ENCODE measurements around the gene KCTD20. TPM values are rescaled to one million over a fixed set of nuclear protein-coding genes. Genes with fewer than 3 reads are reported as not detected.

Gene KCTD20
- total RNA-seq, 1 donor from 2014 or later: 62.4 TPM

GRCh38 chr6:36506611-36507010 is 63.8 kb downstream of the KCTD20 start:
- intact Hi-C loops (cut with micrococcal nuclease): no loop called here

GRCh38 chr6:36508532-36508931 is 65.7 kb downstream of the KCTD20 start:
- intact Hi-C loops (cut with micrococcal nuclease): no loop called here
- H3K4me3 Mint-ChIP-seq: no peak overlapping the region
- H3K4me1 Mint-ChIP-seq (ENCODE audit: low read depth): peaks cover 10% of the 10 kb centered on the region
- DNase-seq (ENCODE audit: low spot score): no peak
- no peak overlapping the region for H3K27ac Mint-ChIP-seq
- no peaks in the 10 kb centered on the region for H3K9me3 Mint-ChIP-seq
- H3K36me3 Mint-ChIP-seq (ENCODE audit: low read depth): peaks cover 41% of the 10 kb centered on the region
- no peaks in the 10 kb centered on the region for H3K27me3 Mint-ChIP-seq (ENCODE audit: insufficient read depth)

More at GRCh38 chr6:36506611-36507010, 63.8 kb downstream of the KCTD20 start:
- DNase-seq (ENCODE audit: low spot score): no peak
- H3K4me1 Mint-ChIP-seq (ENCODE audit: low read depth): peaks cover 10% of the 10 kb centered on the region
- no peak overlapping the region for H3K27ac Mint-ChIP-seq
- no peaks in the 10 kb centered on the region for H3K9me3 Mint-ChIP-seq
- no peaks in the 10 kb centered on the region for H3K27me3 Mint-ChIP-seq (ENCODE audit: insufficient read depth)
- H3K36me3 Mint-ChIP-seq (ENCODE audit: low read depth): peaks cover 41% of the 10 kb centered on the region
- H3K4me3 Mint-ChIP-seq: no peak overlapping the region

- Mint-ChIP-seq H3K36me3 (ENCODE audit: low read depth) (peaks cover 45% of the 10 kb centered on the region), H3K27ac (no peak overlapping the region), H3K27me3 (ENCODE audit: insufficient read depth) (no peaks in the 10 kb centered on the region), H3K4me1 (ENCODE audit: low read depth) (peaks cover 14% of the 10 kb centered on the region), H3K9me3 (no peaks in the 10 kb centered on the region), H3K4me3 (no peak overlapping the region)
- DNase-seq (ENCODE audit: low spot score): no peak
- intact Hi-C loops (cut with micrococcal nuclease): no loop called here
These were observed 67.6 kb downstream of the KCTD20 start for GRCh38 chr6:36510365-36510764.

- no peaks in the 10 kb centered on the region for H3K9me3 Mint-ChIP-seq
- H3K36me3 Mint-ChIP-seq (ENCODE audit: low read depth): peaks cover 46% of the 10 kb centered on the region
- H3K27me3 Mint-ChIP-seq (ENCODE audit: insufficient read depth): no peaks in the 10 kb centered on the region
- intact Hi-C loops (cut with micrococcal nuclease): no loop called here
- H3K4me1 Mint-ChIP-seq (ENCODE audit: low read depth): peaks cover 28% of the 10 kb centered on the region
- DNase-seq (ENCODE audit: low spot score): no peak
- no peak overlapping the region for H3K4me3 Mint-ChIP-seq
- no peak overlapping the region for H3K27ac Mint-ChIP-seq
These were observed 72.0 kb downstream of the KCTD20 start for GRCh38 chr6:36514554-36515456.

- intact Hi-C loops (cut with micrococcal nuclease): no loop called here
- Mint-ChIP-seq H3K9me3 (no peaks in the 10 kb centered on the region), H3K36me3 (ENCODE audit: low read depth) (peaks cover 54% of the 10 kb centered on the region), H3K4me3 (no peak overlapping the region), H3K4me1 (ENCODE audit: low read depth) (peaks cover 34% of the 10 kb centered on the region), H3K27me3 (ENCODE audit: insufficient read depth) (no peaks in the 10 kb centered on the region), H3K27ac (no peak overlapping the region)
- no peak for DNase-seq (ENCODE audit: low spot score)
These were observed 73.0 kb downstream of the KCTD20 start for GRCh38 chr6:36515844-36516243.

- intact Hi-C loops (cut with micrococcal nuclease): no loop called here
- H3K4me1 Mint-ChIP-seq (ENCODE audit: low read depth): peaks cover 34% of the 10 kb centered on the region
- H3K27ac Mint-ChIP-seq: no peak overlapping the region
- peaks cover 56% of the 10 kb centered on the region for H3K36me3 Mint-ChIP-seq (ENCODE audit: low read depth)
- H3K4me3 Mint-ChIP-seq: no peak overlapping the region
- no peak for DNase-seq (ENCODE audit: low spot score)
- no peaks in the 10 kb centered on the region for H3K9me3 Mint-ChIP-seq
- H3K27me3 Mint-ChIP-seq (ENCODE audit: insufficient read depth): no peaks in the 10 kb centered on the region
These were observed 73.8 kb downstream of the KCTD20 start for GRCh38 chr6:36516559-36516958.

- H3K4me3 Mint-ChIP-seq: no peak overlapping the region
- H3K4me1 Mint-ChIP-seq (ENCODE audit: low read depth): peaks cover 34% of the 10 kb centered on the region
- no peak overlapping the region for H3K27ac Mint-ChIP-seq
- H3K9me3 Mint-ChIP-seq: no peaks in the 10 kb centered on the region
- no peaks in the 10 kb centered on the region for H3K27me3 Mint-ChIP-seq (ENCODE audit: insufficient read depth)
- peaks cover 57% of the 10 kb centered on the region for H3K36me3 Mint-ChIP-seq (ENCODE audit: low read depth)
- intact Hi-C loops (cut with micrococcal nuclease): no loop called here
- no peak for DNase-seq (ENCODE audit: low spot score)
These were observed 74.2 kb downstream of the KCTD20 start for GRCh38 chr6:36516988-36517387.

GRCh38 chr6:36517408-36517807 is 74.6 kb downstream of the KCTD20 start:
- Mint-ChIP-seq H3K27ac (no peak overlapping the region), H3K27me3 (ENCODE audit: insufficient read depth) (no peaks in the 10 kb centered on the region), H3K4me3 (no peak overlapping the region), H3K36me3 (ENCODE audit: low read depth) (peaks cover 57% of the 10 kb centered on the region), H3K4me1 (ENCODE audit: low read depth) (peaks cover 34% of the 10 kb centered on the region), H3K9me3 (no peaks in the 10 kb centered on the region)
- intact Hi-C loops (cut with micrococcal nuclease): no loop called here
- no peak for DNase-seq (ENCODE audit: low spot score)

- Mint-ChIP-seq H3K27ac (no peak overlapping the region), H3K4me1 (ENCODE audit: low read depth) (peaks cover 34% of the 10 kb centered on the region), H3K36me3 (ENCODE audit: low read depth) (peaks cover 64% of the 10 kb centered on the region), H3K9me3 (no peaks in the 10 kb centered on the region), H3K27me3 (ENCODE audit: insufficient read depth) (no peaks in the 10 kb centered on the region), H3K4me3 (no peak overlapping the region)
- intact Hi-C loops (cut with micrococcal nuclease): no loop called here
- no peak for DNase-seq (ENCODE audit: low spot score)
These were observed 76.6 kb downstream of the KCTD20 start for GRCh38 chr6:36519352-36519751.

GRCh38 chr6:36523451-36523850 is 80.7 kb downstream of the KCTD20 start:
- intact Hi-C loops (cut with micrococcal nuclease): no loop called here
- Mint-ChIP-seq H3K27ac (peak overlapping the region; percentile 31), H3K4me1 (ENCODE audit: low read depth) (peaks cover 27% of the 10 kb centered on the region), H3K36me3 (ENCODE audit: low read depth) (peaks cover 63% of the 10 kb centered on the region), H3K4me3 (no peak overlapping the region), H3K27me3 (ENCODE audit: insufficient read depth) (no peaks in the 10 kb centered on the region), H3K9me3 (no peaks in the 10 kb centered on the region)
- no peak for DNase-seq (ENCODE audit: low spot score)

- no peak overlapping the region for H3K4me3 Mint-ChIP-seq
- DNase-seq (ENCODE audit: low spot score): no peak
- H3K9me3 Mint-ChIP-seq: no peaks in the 10 kb centered on the region
- H3K27ac Mint-ChIP-seq: peak overlapping the region; percentile 18
- intact Hi-C loops (cut with micrococcal nuclease): no loop called here
- peaks cover 25% of the 10 kb centered on the region for H3K4me1 Mint-ChIP-seq (ENCODE audit: low read depth)
- no peaks in the 10 kb centered on the region for H3K27me3 Mint-ChIP-seq (ENCODE audit: insufficient read depth)
- peaks cover 57% of the 10 kb centered on the region for H3K36me3 Mint-ChIP-seq (ENCODE audit: low read depth)
These were observed 81.2 kb downstream of the KCTD20 start for GRCh38 chr6:36523936-36524499.

GRCh38 chr6:36524871-36525270 is 82.1 kb downstream of the KCTD20 start:
- Mint-ChIP-seq H3K27ac (no peak overlapping the region), H3K9me3 (no peaks in the 10 kb centered on the region), H3K4me1 (ENCODE audit: low read depth) (peaks cover 27% of the 10 kb centered on the region), H3K27me3 (ENCODE audit: insufficient read depth) (no peaks in the 10 kb centered on the region), H3K4me3 (no peak overlapping the region), H3K36me3 (ENCODE audit: low read depth) (peaks cover 51% of the 10 kb centered on the region)
- intact Hi-C loops (cut with micrococcal nuclease): no loop called here
- no peak for DNase-seq (ENCODE audit: low spot score)

- peaks cover 22% of the 10 kb centered on the region for H3K4me1 Mint-ChIP-seq (ENCODE audit: low read depth)
- H3K9me3 Mint-ChIP-seq: no peaks in the 10 kb centered on the region
- intact Hi-C loops (cut with micrococcal nuclease): no loop called here
- H3K4me3 Mint-ChIP-seq: no peak overlapping the region
- no peaks in the 10 kb centered on the region for H3K27me3 Mint-ChIP-seq (ENCODE audit: insufficient read depth)
- no peak overlapping the region for H3K27ac Mint-ChIP-seq
- no peak for DNase-seq (ENCODE audit: low spot score)
- peaks cover 47% of the 10 kb centered on the region for H3K36me3 Mint-ChIP-seq (ENCODE audit: low read depth)
These were observed 82.5 kb downstream of the KCTD20 start for GRCh38 chr6:36525346-36525745.

Measured in activated T-helper 1 cell treated with anti-CD3 and anti-CD28 coated beads, Interleukin-12 subunit alpha, Interleukin-12 subunit beta, Interleukin-2, Interleukin-4 antibody, amounts not matched to agents 30 ng/mL and 10 ng/mL and 1 ng/mL, durations not matched to agents 14 hours and 24 hours and 36 hours (primary cell).